ENCODE measurements around the gene ABHD18.
"Not testable (repeated sequence)": the region's sequence is repeated elsewhere in the genome, so short reads cannot be mapped to it uniquely, and the experiment has no call there.

Gene ABHD18

GRCh38 chr4:127936974-127937373, 28.2 kb upstream of the ABHD18 start:
- no peak overlapping the region for H3K4me3 ChIP-seq (ENCODE audit: low read depth, low read length)
- TF ChIP-seq CTCF (IDR thresholded peaks at IDR 0.05; ENCODE audit: low read depth, low read length, missing control alignments), result no peak
- DNase-seq (ENCODE audit: low read depth), result no peak

- no peak for DNase-seq (ENCODE audit: low read depth)
- TF ChIP-seq CTCF (IDR thresholded peaks at IDR 0.05; ENCODE audit: low read depth, low read length, missing control alignments), result no peak
- no peak overlapping the region for H3K4me3 ChIP-seq (ENCODE audit: low read depth, low read length)
Measured at GRCh38 chr4:127957105-127957504, 8.1 kb upstream of the ABHD18 start.

- no peak for DNase-seq (ENCODE audit: low read depth)
- no peak for TF ChIP-seq CTCF (IDR thresholded peaks at IDR 0.05; ENCODE audit: low read depth, low read length, missing control alignments)
- H3K4me3 ChIP-seq (ENCODE audit: low read depth, low read length), result no peak overlapping the region
Measured at GRCh38 chr4:127959794-127960193, 5.4 kb upstream of the ABHD18 start.

GRCh38 chr4:127963633-127964398, 1.4 kb upstream of the ABHD18 start:
- DNase-seq (ENCODE audit: low read depth), result not testable (repeated sequence)
- H3K4me3 ChIP-seq (ENCODE audit: low read depth, low read length), result peak overlapping the region; percentile 96

- peak overlapping the region; percentile 96 for H3K4me3 ChIP-seq (ENCODE audit: low read depth, low read length)
- DNase-seq (ENCODE audit: low read depth), result not testable (repeated sequence)
Measured at GRCh38 chr4:127964426-127965061, 662 bp upstream of the ABHD18 start.

- DNase-seq (ENCODE audit: low read depth), result peak; percentile 63
- TF ChIP-seq CTCF (IDR thresholded peaks at IDR 0.05; ENCODE audit: low read depth, low read length, missing control alignments), result no peak
- H3K4me3 ChIP-seq (ENCODE audit: low read depth, low read length), result peak overlapping the region; percentile 96
Measured at GRCh38 chr4:127965803-127966175, 583 bp downstream of the ABHD18 start.

GRCh38 chr4:127967141-127967775, 2.1 kb downstream of the ABHD18 start:
- no peak for TF ChIP-seq CTCF (IDR thresholded peaks at IDR 0.05; ENCODE audit: low read depth, low read length, missing control alignments)
- no peak for DNase-seq (ENCODE audit: low read depth)
- no peak overlapping the region for H3K4me3 ChIP-seq (ENCODE audit: low read depth, low read length)

- no peak for DNase-seq (ENCODE audit: low read depth)
- no peak for TF ChIP-seq CTCF (IDR thresholded peaks at IDR 0.05; ENCODE audit: low read depth, low read length, missing control alignments)
- no peak overlapping the region for H3K4me3 ChIP-seq (ENCODE audit: low read depth, low read length)
Measured at GRCh38 chr4:127968586-127968985, 3.4 kb downstream of the ABHD18 start.

- not testable (repeated sequence) for DNase-seq (ENCODE audit: low read depth)
Measured at GRCh38 chr4:127970925-127971324, 5.7 kb downstream of the ABHD18 start.

More at GRCh38 chr4:127970925-127971324, 5.7 kb downstream of the ABHD18 start:
- not testable (repeated sequence) for H3K4me3 ChIP-seq (ENCODE audit: low read depth, low read length)
